ENCODE measurements around the gene INS.
"Not testable (repeated sequence)": the region's sequence is repeated elsewhere in the genome, so short reads cannot be mapped to it uniquely, and the experiment has no call there.

INS gene

GRCh38 chr11:2124736-2125484, 36.1 kb downstream of the INS start:
- not testable (repeated sequence) for H3K9ac ChIP-seq (ENCODE audit: low read depth, low read length); H3K4me1 ChIP-seq (ENCODE audit: insufficient read depth, low read length); H3K36me3 ChIP-seq (ENCODE audit: insufficient read depth, low read length); H3K4me3 ChIP-seq (ENCODE audit: low read length); H3K27me3 ChIP-seq (ENCODE audit: insufficient read depth, low read length); H3K27ac ChIP-seq (ENCODE audit: low read depth, low read length); H3K9me3 ChIP-seq (ENCODE audit: insufficient read depth, low read depth, low read length)
- WGBS, result 89% methylated on average over 8 of the region's 10 CpGs

- Histone ChIP-seq H3K4me3 (ENCODE audit: low read length) (no peak overlapping the region), H3K27ac (ENCODE audit: low read depth, low read length) (no peak overlapping the region), H3K36me3 (ENCODE audit: insufficient read depth, low read length) (no peaks in the 10 kb centered on the region), H3K9me3 (ENCODE audit: insufficient read depth, low read depth, low read length) (no peaks in the 10 kb centered on the region), H3K4me1 (ENCODE audit: insufficient read depth, low read length) (no peaks in the 10 kb centered on the region), H3K27me3 (ENCODE audit: insufficient read depth, low read length) (no peaks in the 10 kb centered on the region), H3K9ac (ENCODE audit: low read depth, low read length) (no peak overlapping the region)
- WGBS, result 90% methylated on average over 7 of the region's 7 CpGs
These were observed 37.4 kb downstream of the INS start for GRCh38 chr11:2123628-2123960.

- Histone ChIP-seq H3K4me3 (ENCODE audit: low read length) (no peak overlapping the region), H3K27ac (ENCODE audit: low read depth, low read length) (no peak overlapping the region), H3K27me3 (ENCODE audit: insufficient read depth, low read length) (no peaks in the 10 kb centered on the region), H3K4me1 (ENCODE audit: insufficient read depth, low read length) (no peaks in the 10 kb centered on the region), H3K9ac (ENCODE audit: low read depth, low read length) (no peak overlapping the region), H3K36me3 (ENCODE audit: insufficient read depth, low read length) (no peaks in the 10 kb centered on the region), H3K9me3 (ENCODE audit: insufficient read depth, low read depth, low read length) (no peaks in the 10 kb centered on the region)
- 90% methylated on average over 13 of the region's 13 CpGs for WGBS
These were observed 37.9 kb downstream of the INS start for GRCh38 chr11:2122907-2123627.

GRCh38 chr11:2122222-2122906, 38.6 kb downstream of the INS start:
- H3K4me3 ChIP-seq (ENCODE audit: low read length), result no peak overlapping the region
- H3K9ac ChIP-seq (ENCODE audit: low read depth, low read length), result no peak overlapping the region
- H3K36me3 ChIP-seq (ENCODE audit: insufficient read depth, low read length), result no peaks in the 10 kb centered on the region
- no peaks in the 10 kb centered on the region for H3K4me1 ChIP-seq (ENCODE audit: insufficient read depth, low read length)
- no peaks in the 10 kb centered on the region for H3K27me3 ChIP-seq (ENCODE audit: insufficient read depth, low read length)
- no peaks in the 10 kb centered on the region for H3K9me3 ChIP-seq (ENCODE audit: insufficient read depth, low read depth, low read length)
- no peak overlapping the region for H3K27ac ChIP-seq (ENCODE audit: low read depth, low read length)
- WGBS, result 43% methylated on average over 19 of the region's 19 CpGs

- no peak overlapping the region for H3K27ac ChIP-seq (ENCODE audit: low read depth, low read length)
- H3K27me3 ChIP-seq (ENCODE audit: insufficient read depth, low read length), result no peaks in the 10 kb centered on the region
- H3K4me3 ChIP-seq (ENCODE audit: low read length), result no peak overlapping the region
- H3K36me3 ChIP-seq (ENCODE audit: insufficient read depth, low read length), result no peaks in the 10 kb centered on the region
- H3K4me1 ChIP-seq (ENCODE audit: insufficient read depth, low read length), result no peaks in the 10 kb centered on the region
- WGBS, result 86% methylated on average over 21 of the region's 21 CpGs
- H3K9me3 ChIP-seq (ENCODE audit: insufficient read depth, low read depth, low read length), result peaks cover 5% of the 10 kb centered on the region
- no peak overlapping the region for H3K9ac ChIP-seq (ENCODE audit: low read depth, low read length)
These were observed 39.5 kb downstream of the INS start for GRCh38 chr11:2121227-2122130.

- Histone ChIP-seq H3K27me3 (ENCODE audit: insufficient read depth, low read length) (no peaks in the 10 kb centered on the region), H3K9ac (ENCODE audit: low read depth, low read length) (no peak overlapping the region), H3K4me1 (ENCODE audit: insufficient read depth, low read length) (no peaks in the 10 kb centered on the region), H3K9me3 (ENCODE audit: insufficient read depth, low read depth, low read length) (peaks cover 7% of the 10 kb centered on the region), H3K27ac (ENCODE audit: low read depth, low read length) (no peak overlapping the region), H3K4me3 (ENCODE audit: low read length) (no peak overlapping the region), H3K36me3 (ENCODE audit: insufficient read depth, low read length) (no peaks in the 10 kb centered on the region)
- WGBS, result 62% methylated on average over 22 of the region's 23 CpGs
These were observed 40.5 kb downstream of the INS start for GRCh38 chr11:2120359-2121100.

- Histone ChIP-seq H3K27ac (ENCODE audit: low read depth, low read length) (no peak overlapping the region), H3K9ac (ENCODE audit: low read depth, low read length) (no peak overlapping the region), H3K4me1 (ENCODE audit: insufficient read depth, low read length) (0 out of 2 replicates have a peak, but pooled peaks cover 1% of the 10 kb centered on the region), H3K27me3 (ENCODE audit: insufficient read depth, low read length) (no peaks in the 10 kb centered on the region), H3K36me3 (ENCODE audit: insufficient read depth, low read length) (no peaks in the 10 kb centered on the region), H3K4me3 (ENCODE audit: low read length) (no peak overlapping the region), H3K9me3 (ENCODE audit: insufficient read depth, low read depth, low read length) (peaks cover 7% of the 10 kb centered on the region)
- WGBS, result no CpG with 5 or more reads among the region's 4 CpGs
These were observed 42.3 kb downstream of the INS start for GRCh38 chr11:2118677-2119076.

- WGBS, result 88% methylated on average over 1 of the region's 1 CpG
- Histone ChIP-seq H3K9me3 (ENCODE audit: insufficient read depth, low read depth, low read length) (peaks cover 7% of the 10 kb centered on the region), H3K36me3 (ENCODE audit: insufficient read depth, low read length) (no peaks in the 10 kb centered on the region), H3K9ac (ENCODE audit: low read depth, low read length) (no peak overlapping the region), H3K27me3 (ENCODE audit: insufficient read depth, low read length) (no peaks in the 10 kb centered on the region), H3K4me3 (ENCODE audit: low read length) (no peak overlapping the region), H3K4me1 (ENCODE audit: insufficient read depth, low read length) (0 out of 2 replicates have a peak, but pooled peaks cover 3% of the 10 kb centered on the region), H3K27ac (ENCODE audit: low read depth, low read length) (no peak overlapping the region)
These were observed 44.3 kb downstream of the INS start for GRCh38 chr11:2116680-2117079.

GRCh38 chr11:2115308-2115707, 45.7 kb downstream of the INS start:
- Histone ChIP-seq H3K9me3 (ENCODE audit: insufficient read depth, low read depth, low read length) (peaks cover 7% of the 10 kb centered on the region), H3K9ac (ENCODE audit: low read depth, low read length) (no peak overlapping the region), H3K27me3 (ENCODE audit: insufficient read depth, low read length) (no peaks in the 10 kb centered on the region), H3K36me3 (ENCODE audit: insufficient read depth, low read length) (no peaks in the 10 kb centered on the region), H3K4me3 (ENCODE audit: low read length) (no peak overlapping the region), H3K27ac (ENCODE audit: low read depth, low read length) (no peak overlapping the region), H3K4me1 (ENCODE audit: insufficient read depth, low read length) (0 out of 2 replicates have a peak, but pooled peaks cover 3% of the 10 kb centered on the region)
- WGBS, result 94% methylated on average over 12 of the region's 12 CpGs

- H3K4me3 ChIP-seq (ENCODE audit: low read length), result no peak overlapping the region
- peaks cover 7% of the 10 kb centered on the region for H3K9me3 ChIP-seq (ENCODE audit: insufficient read depth, low read depth, low read length)
- H3K27ac ChIP-seq (ENCODE audit: low read depth, low read length), result no peak overlapping the region
- 0 out of 2 replicates have a peak, but pooled peaks cover 3% of the 10 kb centered on the region for H3K4me1 ChIP-seq (ENCODE audit: insufficient read depth, low read length)
- 91% methylated on average over 32 of the region's 32 CpGs for WGBS
- H3K27me3 ChIP-seq (ENCODE audit: insufficient read depth, low read length), result no peaks in the 10 kb centered on the region
- no peaks in the 10 kb centered on the region for H3K36me3 ChIP-seq (ENCODE audit: insufficient read depth, low read length)
- no peak overlapping the region for H3K9ac ChIP-seq (ENCODE audit: low read depth, low read length)
These were observed 46.4 kb downstream of the INS start for GRCh38 chr11:2114430-2115241.
